ENCODE measurements around the gene ASPG.

DNA sequence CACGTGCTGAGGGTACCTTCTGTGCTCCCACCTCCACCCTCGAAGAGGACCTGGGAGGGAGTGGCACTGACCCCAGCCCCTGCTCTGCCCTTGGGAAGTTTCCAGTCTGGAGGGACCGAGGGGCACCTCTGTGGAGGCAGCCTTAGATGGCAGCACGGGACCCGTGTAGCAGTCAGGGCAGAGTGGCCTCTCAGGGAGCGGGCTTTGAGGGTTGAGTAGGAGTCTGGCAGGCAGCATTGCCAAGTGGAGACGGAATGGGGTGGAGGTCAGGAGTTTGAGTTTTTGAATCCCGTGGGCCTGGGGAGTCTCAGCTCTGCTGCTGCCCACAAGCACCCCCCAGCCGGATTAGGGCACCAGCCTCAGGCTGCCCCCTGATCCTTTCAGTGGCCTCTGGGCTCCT, 74.5 kb downstream of the ASPG start:
- TF ChIP-seq JUN (CRISPR knock-in tag; IDR thresholded peaks at IDR 0.05) (no peak), RORB (CRISPR knock-in tag; IDR thresholded peaks at IDR 0.05) (no peak), ELF4 (CRISPR knock-in tag; IDR thresholded peaks at IDR 0.05; ENCODE audit: low read depth) (no peak), NR2C2 (CRISPR knock-in tag; IDR thresholded peaks at IDR 0.05) (no peak), ZNF219 (CRISPR knock-in tag; IDR thresholded peaks at IDR 0.05; ENCODE audit: borderline replicate concordance) (no peak), TCF7 (CRISPR knock-in tag; IDR thresholded peaks at IDR 0.05; ENCODE audit: low read depth) (no peak), GRHL2 (CRISPR knock-in tag; IDR thresholded peaks at IDR 0.05; ENCODE audit: insufficient replicate concordance, severe bottlenecking) (no peak), ZNF263 (CRISPR knock-in tag; IDR thresholded peaks at IDR 0.05; ENCODE audit: low read depth) (no peak), FOXP1 (CRISPR knock-in tag; IDR thresholded peaks at IDR 0.05; ENCODE audit: borderline replicate concordance) (no peak)
- TF ChIP-seq, protein P1, sequence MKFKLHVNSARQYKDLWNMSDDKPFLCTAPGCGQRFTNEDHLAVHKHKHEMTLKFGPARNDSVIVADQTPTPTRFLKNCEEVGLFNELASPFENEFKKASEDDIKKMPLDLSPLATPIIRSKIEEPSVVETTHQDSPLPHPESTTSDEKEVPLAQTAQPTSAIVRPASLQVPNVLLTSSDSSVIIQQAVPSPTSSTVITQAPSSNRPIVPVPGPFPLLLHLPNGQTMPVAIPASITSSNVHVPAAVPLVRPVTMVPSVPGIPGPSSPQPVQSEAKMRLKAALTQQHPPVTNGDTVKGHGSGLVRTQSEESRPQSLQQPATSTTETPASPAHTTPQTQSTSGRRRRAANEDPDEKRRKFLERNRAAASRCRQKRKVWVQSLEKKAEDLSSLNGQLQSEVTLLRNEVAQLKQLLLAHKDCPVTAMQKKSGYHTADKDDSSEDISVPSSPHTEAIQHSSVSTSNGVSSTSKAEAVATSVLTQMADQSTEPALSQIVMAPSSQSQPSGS (CRISPR knock-in tag; IDR thresholded peaks at IDR 0.05; ENCODE audit: borderline replicate concordance, low read depth): no peak
- TF ChIP-seq, protein P2, sequence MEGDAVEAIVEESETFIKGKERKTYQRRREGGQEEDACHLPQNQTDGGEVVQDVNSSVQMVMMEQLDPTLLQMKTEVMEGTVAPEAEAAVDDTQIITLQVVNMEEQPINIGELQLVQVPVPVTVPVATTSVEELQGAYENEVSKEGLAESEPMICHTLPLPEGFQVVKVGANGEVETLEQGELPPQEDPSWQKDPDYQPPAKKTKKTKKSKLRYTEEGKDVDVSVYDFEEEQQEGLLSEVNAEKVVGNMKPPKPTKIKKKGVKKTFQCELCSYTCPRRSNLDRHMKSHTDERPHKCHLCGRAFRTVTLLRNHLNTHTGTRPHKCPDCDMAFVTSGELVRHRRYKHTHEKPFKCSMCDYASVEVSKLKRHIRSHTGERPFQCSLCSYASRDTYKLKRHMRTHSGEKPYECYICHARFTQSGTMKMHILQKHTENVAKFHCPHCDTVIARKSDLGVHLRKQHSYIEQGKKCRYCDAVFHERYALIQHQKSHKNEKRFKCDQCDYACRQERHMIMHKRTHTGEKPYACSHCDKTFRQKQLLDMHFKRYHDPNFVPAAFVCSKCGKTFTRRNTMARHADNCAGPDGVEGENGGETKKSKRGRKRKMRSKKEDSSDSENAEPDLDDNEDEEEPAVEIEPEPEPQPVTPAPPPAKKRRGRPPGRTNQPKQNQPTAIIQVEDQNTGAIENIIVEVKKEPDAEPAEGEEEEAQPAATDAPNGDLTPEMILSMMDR (IDR thresholded peaks at IDR 0.05): no peak
- TF ChIP-seq, protein P3, sequence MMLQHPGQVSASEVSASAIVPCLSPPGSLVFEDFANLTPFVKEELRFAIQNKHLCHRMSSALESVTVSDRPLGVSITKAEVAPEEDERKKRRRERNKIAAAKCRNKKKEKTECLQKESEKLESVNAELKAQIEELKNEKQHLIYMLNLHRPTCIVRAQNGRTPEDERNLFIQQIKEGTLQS (CRISPR knock-in tag; conservative IDR thresholded peaks at IDR 0.05): no peak
- TF ChIP-seq, protein P4, sequence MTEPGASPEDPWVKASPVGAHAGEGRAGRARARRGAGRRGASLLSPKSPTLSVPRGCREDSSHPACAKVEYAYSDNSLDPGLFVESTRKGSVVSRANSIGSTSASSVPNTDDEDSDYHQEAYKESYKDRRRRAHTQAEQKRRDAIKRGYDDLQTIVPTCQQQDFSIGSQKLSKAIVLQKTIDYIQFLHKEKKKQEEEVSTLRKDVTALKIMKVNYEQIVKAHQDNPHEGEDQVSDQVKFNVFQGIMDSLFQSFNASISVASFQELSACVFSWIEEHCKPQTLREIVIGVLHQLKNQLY (CRISPR knock-in tag; IDR thresholded peaks at IDR 0.05): no peak
- TF ChIP-seq, protein P5, sequence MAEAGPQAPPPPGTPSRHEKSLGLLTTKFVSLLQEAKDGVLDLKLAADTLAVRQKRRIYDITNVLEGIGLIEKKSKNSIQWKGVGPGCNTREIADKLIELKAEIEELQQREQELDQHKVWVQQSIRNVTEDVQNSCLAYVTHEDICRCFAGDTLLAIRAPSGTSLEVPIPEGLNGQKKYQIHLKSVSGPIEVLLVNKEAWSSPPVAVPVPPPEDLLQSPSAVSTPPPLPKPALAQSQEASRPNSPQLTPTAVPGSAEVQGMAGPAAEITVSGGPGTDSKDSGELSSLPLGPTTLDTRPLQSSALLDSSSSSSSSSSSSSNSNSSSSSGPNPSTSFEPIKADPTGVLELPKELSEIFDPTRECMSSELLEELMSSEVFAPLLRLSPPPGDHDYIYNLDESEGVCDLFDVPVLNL (CRISPR knock-in tag; IDR thresholded peaks at IDR 0.05; ENCODE audit: borderline replicate concordance, low read depth): no peak
